GM21515 (cell line): ENCODE measurements around the gene ERMAP.
"Not testable (repeated sequence)": the region's sequence is repeated elsewhere in the genome, so short reads cannot be mapped to it uniquely, and the experiment has no call there.

ENCODE experiments used
- ATAC-seq: cut with Tn5 transposase; IDR thresholded peaks from one replicate; pipeline ENCODE4 v1.9.1; 2021; ENCODE audit not compliant: unreplicated experiment

Gene ERMAP

DNA sequence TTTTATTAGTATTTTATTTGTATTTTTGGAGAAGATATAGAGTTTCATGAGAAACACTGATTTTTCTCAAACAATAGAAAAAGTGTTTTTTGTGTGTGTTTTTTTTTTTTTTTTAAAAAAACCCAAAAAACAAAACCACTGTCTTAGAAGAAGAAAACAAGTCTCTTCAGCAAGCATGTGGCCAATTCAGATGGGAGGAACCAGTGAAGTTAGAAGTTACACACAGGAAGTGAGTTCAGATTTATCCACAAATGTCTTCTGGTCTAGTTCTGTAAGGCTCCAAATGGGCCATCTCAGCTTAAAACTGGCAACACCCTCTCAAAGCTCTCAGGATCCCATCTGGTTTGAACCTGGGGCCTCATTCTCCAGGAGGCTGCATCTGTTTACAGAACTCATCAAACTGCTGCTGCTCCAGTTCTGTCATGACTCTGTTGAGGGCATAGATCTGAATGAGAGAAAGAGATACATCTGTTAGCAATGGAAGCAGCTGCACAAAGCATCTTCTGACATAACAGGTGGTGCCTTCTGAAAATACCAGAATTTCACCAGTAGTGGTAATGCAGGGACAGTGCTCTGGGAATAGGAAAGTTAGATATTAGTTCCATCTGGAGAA, 9.8 kb upstream of the ERMAP start:
- ATAC-seq: no peak

DNA sequence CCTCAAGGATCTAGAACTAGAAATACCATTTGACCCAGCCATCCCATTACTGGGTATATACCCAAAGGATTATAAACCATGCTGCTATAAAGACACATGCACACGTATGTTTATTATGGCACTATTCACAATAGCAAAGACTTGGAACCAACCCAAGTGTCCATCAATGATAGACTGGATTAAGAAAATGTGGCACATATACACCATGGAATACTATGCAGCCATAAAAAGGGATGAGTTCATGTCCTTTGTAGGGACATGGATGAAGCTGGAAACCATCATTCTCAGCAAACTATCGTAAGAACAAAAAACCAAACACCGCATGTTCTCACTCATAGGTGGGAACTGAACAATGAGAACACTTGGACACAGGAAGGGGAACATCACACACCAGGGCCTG, 2.1 kb upstream of the ERMAP start:
- not testable (repeated sequence) for ATAC-seq

DNA sequence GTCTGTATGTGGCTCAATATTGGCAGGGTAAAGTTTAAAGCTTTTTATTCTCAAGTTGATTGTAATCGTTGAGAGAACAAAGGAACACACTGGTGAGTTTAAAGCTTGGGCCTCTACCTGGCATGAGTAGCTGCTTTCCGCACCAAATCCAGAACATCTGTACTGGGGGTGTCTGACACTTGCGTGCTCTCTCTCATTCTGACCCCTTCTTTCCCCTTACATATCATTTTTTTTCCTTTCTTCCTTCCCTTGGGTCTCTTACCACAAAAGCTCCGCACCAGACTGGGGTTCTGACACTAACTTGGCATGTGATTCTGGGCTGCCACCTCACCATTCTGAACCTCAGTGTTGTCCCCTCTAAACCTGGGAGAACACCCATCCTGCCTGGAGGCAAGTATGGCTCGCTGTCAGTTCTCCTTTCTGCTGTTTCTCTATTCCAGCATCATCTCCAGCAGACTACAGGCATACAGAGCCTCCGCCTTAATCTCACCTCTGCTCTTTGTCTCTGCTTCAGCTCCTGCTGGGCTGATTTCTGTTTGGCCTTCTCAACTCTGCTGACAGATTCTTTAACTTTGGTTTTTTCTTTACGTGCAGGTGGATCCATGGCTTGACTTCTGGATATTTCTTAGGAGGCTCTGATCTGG, 859 bp upstream of the ERMAP start:
- ATAC-seq: no peak

DNA sequence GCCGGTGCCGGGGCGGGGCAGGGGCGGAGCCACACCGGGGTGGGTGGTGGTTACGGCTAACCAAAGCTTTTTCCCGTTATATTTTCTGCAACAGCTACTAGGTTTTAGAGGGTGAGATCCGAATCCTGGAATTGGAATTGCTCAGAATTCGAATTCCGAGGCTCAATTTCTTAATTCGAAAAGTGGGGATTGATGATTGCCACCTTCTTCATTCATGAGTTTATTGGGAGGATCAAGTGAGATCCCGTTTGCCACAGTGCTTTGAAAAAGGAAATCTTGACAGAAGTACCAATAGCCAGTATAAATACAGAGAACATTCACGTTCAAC, 482 bp downstream of the ERMAP start:
- ATAC-seq: no peak

DNA sequence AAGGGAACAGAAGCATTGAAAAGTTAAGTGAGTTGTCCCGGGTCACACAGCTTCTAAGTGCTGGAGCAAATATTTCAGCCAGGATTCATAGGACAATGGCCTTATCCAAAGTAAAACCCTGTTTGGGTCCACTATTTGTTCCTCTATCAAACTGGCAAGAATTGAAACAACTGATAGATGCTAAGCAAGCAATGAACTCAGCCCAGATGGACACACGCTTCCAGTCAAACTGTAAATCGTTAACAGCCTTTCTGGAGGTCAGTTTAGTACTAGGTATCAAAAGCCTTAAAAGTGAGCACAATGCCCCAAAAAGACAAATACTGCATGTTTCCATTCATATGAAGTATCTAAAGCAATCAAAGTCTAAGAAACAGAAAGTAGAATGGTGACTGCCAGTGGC, 1.1 kb downstream of the ERMAP start:
- no peak for ATAC-seq

DNA sequence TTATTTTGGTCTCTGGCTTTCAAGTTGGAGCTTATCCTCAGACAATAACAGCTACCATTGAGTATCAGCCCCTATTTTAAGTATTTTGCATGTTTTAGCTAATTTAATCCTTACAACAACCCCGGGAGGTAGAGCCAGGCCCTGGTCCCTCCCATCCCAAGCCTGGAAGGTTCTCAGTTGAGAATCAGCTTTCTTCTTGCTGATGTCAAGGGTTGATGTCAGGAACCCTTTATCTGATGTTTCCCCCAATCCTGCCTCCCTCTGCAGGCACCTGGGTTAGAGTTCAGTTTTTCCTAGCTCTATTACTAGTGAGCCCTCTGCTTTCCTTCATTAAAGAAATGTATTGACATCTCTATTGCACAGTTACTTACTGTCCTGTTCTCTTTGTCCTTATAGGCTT, 3.9 kb downstream of the ERMAP start:
- ATAC-seq: no peak

DNA sequence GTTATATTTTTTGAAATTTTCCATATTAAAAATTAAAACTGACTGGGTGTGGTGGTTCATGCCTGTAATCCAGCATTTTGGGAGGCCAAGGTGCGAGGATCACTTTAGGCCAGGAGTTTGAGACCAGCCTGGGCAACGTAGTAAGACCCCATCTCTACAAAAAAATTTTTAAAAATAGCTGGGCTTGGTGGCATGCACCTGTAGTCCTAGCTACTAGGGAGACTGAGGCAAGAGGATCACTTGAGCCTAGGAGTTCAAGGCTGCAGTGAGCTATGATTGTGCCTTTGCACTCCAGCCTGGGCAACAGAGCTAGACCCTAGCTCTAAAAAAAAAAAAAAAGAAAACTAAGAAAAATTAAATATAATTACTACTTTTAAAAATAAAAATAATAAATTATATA, 4.8 kb downstream of the ERMAP start:
- ATAC-seq: no peak

DNA sequence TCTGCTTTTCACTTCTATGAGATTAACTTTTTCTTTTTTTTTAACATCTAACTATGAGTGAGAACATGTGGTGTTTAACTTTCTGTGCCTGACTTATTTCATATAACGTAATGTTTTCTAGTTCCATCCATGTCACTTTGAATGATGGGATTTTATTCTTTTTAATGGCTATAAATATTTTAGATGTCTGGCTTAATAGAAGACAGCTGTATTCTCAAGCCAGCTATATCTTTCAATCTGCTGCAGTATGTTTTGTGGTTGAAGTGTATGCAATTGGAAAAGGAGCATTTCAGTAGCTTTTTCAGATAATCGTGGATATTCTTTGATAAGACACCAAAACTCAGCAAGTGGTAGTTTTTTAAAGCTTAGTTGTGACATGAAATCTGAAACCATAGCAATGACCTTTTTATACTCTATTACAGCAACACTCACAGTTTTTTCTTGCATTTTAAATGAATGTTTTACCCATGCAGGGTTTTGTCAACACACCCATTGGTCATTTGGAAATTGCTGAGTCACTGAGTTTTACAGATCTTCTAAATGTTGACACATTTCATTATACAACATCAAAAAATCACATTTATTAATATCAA, 6.0 kb downstream of the ERMAP start:
- no peak for ATAC-seq

DNA sequence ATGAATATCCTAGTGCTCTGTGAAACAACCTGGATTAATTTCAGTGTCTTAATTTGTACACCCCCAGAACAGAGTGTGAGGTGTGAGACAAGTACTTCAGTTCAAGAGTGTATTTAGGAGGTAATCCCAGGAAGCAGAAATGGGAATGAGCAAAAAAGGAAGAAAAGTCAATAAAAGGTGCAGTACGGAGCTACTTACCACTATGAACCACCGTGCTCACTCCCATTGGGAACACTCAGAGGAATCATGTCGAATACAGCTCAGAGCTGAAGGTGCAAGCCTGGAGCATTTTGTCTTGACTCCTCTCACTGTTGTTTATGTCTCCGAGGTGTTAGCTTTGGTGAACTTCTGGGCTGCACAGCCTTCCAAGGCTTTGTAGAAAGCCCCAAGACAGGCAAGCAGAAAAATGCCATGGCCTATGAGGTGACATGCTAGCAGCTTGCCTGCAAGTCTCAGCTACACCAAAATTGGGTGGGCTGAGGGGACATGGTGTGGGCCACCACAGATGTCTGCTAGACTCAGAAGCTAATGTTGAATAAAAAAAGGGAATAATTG, 7.6 kb downstream of the ERMAP start:
- ATAC-seq: no peak

DNA sequence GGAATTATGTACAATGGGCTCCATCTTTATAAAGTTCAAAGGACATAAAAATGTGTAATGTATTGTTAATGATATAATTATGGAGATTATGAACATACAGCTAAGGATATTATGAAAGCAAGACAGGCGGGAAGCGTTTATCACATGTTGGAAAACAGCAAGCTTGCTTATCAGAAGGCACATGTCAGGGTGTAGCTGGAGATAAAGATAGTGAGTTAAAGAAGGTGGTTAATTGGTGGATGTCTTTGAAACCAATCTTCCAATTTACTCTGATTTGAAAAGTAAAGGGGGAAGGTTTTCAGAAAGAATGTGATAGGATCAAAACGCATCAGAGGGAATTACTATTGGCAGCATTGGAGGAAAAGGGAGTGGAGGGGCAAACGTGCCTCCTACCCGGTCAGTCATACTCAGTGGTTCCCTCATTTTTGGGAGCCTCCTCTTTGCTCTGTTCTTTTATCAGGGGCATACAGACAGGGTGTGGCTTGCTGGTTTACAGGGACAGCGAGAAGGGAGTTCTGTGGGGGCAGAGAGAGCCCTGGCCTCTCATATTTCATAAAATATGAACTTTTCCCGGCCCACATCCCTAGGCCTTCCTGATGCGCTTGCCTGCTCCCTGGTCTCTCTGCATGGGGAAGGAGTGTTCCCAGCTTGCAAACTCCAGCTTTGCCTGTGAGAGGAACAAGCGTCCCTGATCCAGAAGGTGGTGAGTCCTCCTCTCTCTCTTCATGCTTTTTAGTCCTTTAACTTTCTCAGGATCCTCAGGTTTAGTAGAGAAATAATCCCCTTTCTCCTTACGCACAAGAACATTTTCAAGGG, 8.3 kb downstream of the ERMAP start:
- ATAC-seq: no peak

DNA sequence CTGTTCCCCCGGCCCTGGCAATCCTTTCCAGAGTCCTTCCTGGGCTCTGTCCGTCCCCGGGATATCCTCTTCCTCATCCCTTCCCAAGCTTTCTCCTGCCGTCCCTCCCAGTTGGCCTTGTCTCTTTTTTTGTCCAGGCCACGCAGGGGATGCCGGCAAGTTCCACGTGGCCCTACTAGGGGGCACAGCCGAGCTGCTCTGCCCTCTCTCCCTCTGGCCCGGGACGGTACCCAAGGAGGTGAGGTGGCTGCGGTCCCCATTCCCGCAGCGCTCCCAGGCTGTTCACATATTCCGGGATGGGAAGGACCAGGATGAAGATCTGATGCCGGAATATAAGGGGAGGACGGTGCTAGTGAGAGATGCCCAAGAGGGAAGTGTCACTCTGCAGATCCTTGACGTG, 13.7 kb downstream of the ERMAP start:
- no peak for ATAC-seq

DNA sequence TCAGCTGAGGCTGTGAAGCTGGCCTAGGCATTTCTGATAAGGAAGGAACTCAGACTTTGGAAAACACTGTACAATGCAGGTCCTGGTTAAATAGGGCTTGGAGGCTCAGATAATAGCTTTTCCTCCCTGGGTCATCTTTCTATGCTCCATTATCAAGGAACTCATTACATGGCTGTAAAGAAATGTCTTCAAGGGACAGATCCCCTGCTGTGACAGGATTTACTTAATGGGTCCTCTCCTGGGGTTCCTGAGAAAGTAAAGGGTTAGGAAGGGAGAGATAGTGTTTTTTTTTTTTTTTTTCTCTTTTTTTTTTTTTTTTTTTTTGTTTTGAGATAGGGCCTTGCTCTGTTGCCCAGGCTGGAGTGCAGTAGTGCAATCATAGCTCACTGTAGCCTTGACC, 14.4 kb downstream of the ERMAP start:
- ATAC-seq: no peak

DNA sequence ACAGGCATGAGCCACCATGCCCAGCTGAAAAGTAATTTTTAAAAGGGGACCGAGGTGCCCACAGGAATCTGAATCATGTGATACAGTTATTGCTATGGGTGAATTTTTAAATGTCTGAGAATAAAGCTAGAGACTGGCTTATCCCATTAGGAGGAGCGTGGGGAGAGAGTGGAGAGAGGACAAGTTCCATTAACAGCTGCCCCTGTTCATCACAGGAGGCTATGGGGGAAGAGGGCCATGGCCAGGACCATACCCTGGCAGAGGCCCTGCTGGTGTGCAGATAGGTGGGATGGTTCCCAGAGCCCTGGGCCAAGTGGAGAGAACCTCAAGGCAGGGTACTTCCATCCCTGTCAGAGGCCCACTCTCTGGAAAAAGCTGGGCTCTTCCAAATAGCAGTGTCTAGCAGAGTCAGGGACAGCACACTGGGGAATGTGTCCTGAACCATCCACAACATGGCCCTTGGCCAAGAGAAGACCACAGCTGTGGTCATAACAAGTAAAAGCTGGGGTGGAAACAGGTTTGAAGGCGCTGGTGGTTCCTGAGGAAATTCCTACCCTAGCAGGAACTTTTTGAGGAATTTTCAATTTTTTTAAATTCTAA, 15.8 kb downstream of the ERMAP start:
- ATAC-seq: no peak

DNA sequence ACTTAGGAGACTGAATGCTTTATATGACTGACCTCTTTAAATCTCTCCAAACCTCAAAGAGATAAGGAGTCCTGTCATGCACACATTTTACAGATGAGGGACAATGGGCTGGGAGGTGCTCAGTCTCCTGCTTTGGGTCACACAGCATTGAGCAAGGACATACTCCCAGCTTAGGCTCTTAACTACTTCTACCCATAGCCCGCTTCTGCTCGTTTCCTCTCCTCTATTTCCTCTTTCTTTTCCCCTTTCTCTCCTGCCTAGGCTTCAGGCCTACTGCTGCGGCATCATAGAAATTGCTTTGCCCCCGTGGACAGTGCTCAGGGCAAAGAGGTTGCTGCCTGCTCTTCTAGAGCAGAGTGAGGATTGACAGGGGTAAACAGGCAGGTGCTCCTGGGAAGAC, 17.1 kb downstream of the ERMAP start:
- no peak for ATAC-seq

DNA sequence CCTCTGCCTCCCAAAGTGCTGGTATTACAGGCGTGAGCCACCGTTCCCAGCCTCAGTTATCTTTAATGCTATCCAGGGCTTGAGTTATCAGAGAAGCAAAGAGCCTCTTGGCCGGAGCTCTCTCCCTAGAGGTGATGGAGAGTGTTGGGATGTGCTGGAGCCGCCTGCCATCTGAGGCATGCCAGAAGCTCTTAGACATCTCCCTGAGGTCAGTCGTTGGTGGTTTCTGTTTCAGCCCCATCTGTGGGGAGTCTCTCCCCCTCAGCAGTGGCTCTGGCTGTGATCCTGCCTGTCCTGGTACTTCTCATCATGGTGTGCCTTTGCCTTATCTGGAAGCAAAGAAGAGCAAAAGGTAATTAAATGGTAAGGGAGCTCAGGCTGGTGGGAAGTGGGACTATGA, 17.9 kb downstream of the ERMAP start:
- no peak for ATAC-seq

DNA sequence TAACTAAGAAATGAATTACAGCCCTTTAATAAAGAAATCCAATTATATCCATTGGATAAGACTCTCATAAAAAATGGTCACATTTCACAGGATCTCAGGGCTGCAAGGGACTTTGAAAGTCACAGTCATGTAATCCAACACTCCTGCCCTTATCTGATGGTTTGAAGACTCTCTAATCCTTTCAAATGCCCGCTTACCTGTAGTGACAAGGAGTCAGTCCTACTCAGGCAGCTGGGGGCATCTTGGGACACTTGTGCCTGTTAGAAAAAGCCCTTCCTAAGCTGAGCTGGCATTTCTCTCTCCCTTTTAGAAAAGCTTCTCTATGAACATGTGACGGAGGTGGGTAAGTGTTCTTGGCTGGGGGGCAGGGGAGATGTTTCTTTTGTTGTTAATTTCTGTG, 18.5 kb downstream of the ERMAP start:
- no peak for ATAC-seq

DNA sequence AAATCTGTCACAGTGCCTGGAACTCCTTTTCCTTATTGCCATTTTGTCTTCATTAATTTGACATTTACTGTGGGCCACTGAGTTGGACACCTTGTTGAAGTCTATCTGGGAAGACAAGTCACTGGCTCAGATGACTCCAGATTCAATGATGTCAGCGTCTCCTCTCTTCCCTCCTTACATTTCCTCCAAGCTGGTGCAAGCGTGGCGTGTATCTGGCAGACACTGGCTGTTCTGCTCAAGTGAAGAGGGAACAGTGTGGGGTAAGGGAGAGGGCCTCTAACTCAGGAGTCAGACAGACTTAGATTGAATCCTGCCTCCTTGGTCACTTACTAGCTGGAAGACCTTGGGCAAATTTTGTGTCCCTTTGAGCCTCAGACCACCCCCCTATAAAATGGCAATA, 20.8 kb downstream of the ERMAP start:
- no peak for ATAC-seq

DNA sequence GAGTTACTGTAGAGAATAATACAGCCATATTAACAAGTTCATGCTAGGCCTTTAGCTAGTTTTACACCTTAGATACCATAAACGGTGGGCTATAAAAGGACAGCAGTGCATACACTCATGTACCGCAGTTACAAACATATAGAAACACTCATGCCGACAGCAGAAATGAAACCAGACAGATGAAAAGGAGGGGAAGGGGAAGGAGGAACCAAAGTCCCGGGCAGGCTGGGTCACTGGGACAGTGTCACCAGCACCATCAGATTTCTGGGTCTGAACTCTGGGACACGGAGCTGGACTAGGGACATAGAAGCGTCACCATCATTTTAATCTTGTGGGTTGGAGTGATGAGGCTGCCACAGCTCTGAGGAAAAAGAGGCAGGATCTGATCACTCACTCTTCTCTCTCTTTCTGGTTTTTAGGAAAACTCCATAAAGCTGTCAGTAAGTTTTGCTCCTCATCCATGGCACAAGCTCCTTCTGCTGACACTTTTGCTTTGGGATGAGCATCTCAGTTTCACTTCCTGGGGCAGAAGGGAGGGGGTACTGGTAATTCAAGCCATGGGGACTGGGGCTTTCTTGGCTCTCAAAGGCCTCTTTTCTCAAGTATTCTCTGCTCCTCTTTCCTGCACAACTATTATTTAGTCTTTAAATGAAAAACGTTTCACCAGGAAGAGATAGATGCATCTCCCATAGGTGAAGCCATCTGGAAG, 21.7 kb downstream of the ERMAP start:
- ATAC-seq: no peak

DNA sequence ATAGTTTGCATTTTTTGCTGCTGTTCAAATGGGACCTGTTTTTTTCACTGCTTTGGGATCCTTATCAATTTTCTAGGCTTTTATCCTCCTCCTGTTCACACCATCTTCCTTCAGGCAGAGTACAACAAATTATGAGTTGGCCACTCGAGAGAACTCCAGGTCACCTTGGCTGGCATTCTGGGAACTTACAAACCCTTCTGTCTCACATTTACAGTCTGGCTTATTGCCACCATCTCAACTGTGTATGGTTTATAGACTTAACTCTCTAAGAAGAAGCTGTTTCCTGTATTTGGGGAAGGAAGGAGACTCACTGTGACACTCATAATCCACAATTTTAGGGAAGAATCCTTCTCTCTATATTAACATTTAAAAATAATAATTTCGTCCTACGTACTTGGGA, 24.1 kb downstream of the ERMAP start:
- ATAC-seq: no peak

DNA sequence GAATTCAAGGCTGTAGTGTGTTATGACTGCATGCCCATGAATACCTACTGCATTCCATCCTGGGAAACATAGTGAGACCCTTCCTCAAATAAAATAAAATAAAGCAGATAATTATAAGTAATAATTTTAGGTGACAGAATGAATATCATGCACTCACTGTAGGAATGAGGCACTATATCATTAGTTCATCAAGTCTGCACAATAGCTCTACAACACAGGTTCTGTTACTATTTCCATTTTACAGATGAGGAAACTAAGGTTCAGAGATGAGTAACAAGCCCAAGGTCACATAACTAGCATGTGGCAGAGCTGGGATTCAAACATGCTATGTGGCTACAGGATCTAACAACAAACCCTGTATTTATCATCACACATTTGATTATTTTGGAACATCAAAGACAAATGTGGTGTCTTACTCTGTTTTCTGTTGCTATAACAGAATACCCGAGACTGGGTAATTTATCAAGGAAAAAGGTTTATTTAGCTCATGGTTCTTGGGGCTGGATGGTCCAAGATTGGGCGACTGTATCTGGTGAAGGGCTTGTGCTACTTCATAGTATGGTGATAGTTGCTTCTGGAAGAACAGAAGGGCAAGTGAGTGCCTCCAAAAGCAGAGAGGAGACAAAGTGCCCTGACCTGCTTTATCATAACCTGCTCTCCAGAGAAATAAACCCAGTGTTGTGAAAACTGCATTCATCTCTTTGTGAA, 24.7 kb downstream of the ERMAP start:
- ATAC-seq: no peak
